GM12878 (cell line): Measurements from ENCODE around the gene CHID1. TPM values are rescaled to one million over a fixed set of nuclear protein-coding genes. Genes with fewer than 3 reads are reported as not detected.

Source experiments
- ATAC-seq: fragments of 200-7000 bp; cut with Tn5 transposase; 3 replicates; pipeline ENCODE4 v1.9.1; 2020; ENCODE audit warnings: mild to moderate bottlenecking, moderate library complexity
- BruUV-seq: library from RNA; stranded (reverse); fragments of 400-500 nt; replicated peaks from 2 replicates; lab custom pipeline; 2021; lab: Mats Ljungman, UMichigan
- CTCF ChIA-PET: fragments of 300-600 bp; sonication (Branson Sonifier 250); formaldehyde crosslinking; extraction: SDS; loops from one replicate; lab custom pipeline; 2021; ENCODE audit warnings: inconsistent platforms; lab: Yijun Ruan, JAX
- POLR2A ChIA-PET: fragments of 350-600 bp; formaldehyde crosslinking; extraction: SDS; loops from one replicate; lab custom pipeline; 2021; ENCODE audit warnings: inconsistent platforms; lab: Charles Lee
- RAD21 ChIA-PET: fragments of 300-600 bp; sonication (Branson Sonifier 250); formaldehyde crosslinking; loops from one replicate; lab custom pipeline; 2023; ENCODE audit warnings: antibody characterized with exemption; ENCODE audit not compliant: unreplicated experiment; lab: Charles Lee
- SMC1A ChIA-PET: fragments of 300-600 bp; sonication (Branson Sonifier 250); formaldehyde crosslinking; loops from one replicate; lab custom pipeline; 2023; ENCODE audit not compliant: unreplicated experiment, uncharacterized antibody; lab: Charles Lee
- DNase-seq: peaks from one replicate; pipeline ENCODE4 v3.0.0-alpha.2; 2011; ENCODE audit warnings: low read depth, low spot score
- FAIRE-seq: peaks from 3 replicates; lab custom pipeline; 2011; peaks lifted over from hg19 to GRCh38; lab: Jason Lieb, UNC
- H2AFZ ChIP-seq: 2 replicates; pipeline ENCODE4 v1.6.0; 2011; ENCODE audit warnings: low read depth, low read length, control low read depth; ENCODE audit not compliant: control insufficient read depth
- H3K27ac ChIP-seq: 2 replicates; pipeline ENCODE4 v1.5.1; 2011; ENCODE audit warnings: control low read depth; ENCODE audit not compliant: control insufficient read depth, insufficient read depth
- H3K27me3 ChIP-seq, 2 experiments: replicated peaks in 1 of 2; 2 replicates each; pipeline versions ENCODE4 v1.6.0 to v1.6.1; 2011; ENCODE audit warnings: low read length in 1 of 2; ENCODE audit not compliant: control insufficient read depth in 2 of 2, insufficient read depth in 2 of 2
- H3K36me3 ChIP-seq, 2 experiments: 2 replicates each; pipeline ENCODE4 v1.5.1; 2011; ENCODE audit warnings: low read length in 1 of 2; ENCODE audit not compliant: control insufficient read depth in 2 of 2, insufficient read depth in 2 of 2
- H3K4me1 ChIP-seq: 2 replicates; pipeline ENCODE4 v1.6.1; 2011; ENCODE audit warnings: mild to moderate bottlenecking, low read length, moderate library complexity, mixed read lengths; ENCODE audit not compliant: control insufficient read depth, insufficient read depth
- H3K4me2 ChIP-seq: 2 replicates; pipeline ENCODE4 v1.6.0; 2011; ENCODE audit warnings: control low read depth; ENCODE audit not compliant: control insufficient read depth, insufficient read depth
- H3K4me3 ChIP-seq: fragments of 200-600 bp; sonication (generic); 2 replicates; pipeline ENCODE4 v1.5.1; 2016
- H3K79me2 ChIP-seq: 2 replicates; pipeline ENCODE4 v1.6.0; 2011; ENCODE audit warnings: low read length; ENCODE audit not compliant: control insufficient read depth, insufficient read depth
- H3K9ac ChIP-seq: 2 replicates; pipeline ENCODE4 v1.8.0; 2011; ENCODE audit warnings: low read length, control low read depth, mixed read lengths; ENCODE audit not compliant: control insufficient read depth, insufficient read depth
- H3K9me3 ChIP-seq: replicated peaks from 3 replicates; pipeline ENCODE4 v1.5.1; 2011; ENCODE audit warnings: mild to moderate bottlenecking, low read length; ENCODE audit not compliant: control insufficient read depth, insufficient read depth
- H4K20me1 ChIP-seq: 2 replicates; pipeline ENCODE4 v1.6.0; 2011; ENCODE audit not compliant: control insufficient read depth, insufficient read depth
- ASH2L ChIP-seq: fragments of 300-600, 200-600 bp; sonication (generic); IDR thresholded peaks from 2 replicates; pipeline ENCODE4 v1.6.1; 2017; ENCODE audit warnings: low read depth, mild to moderate bottlenecking, borderline replicate concordance
- BMI1 ChIP-seq: fragments of 450-650 bp; IDR thresholded peaks from 2 replicates; pipeline ENCODE4 v1.6.1; 2016; ENCODE audit warnings: mild to moderate bottlenecking, moderate library complexity, borderline replicate concordance
- CREM ChIP-seq: IDR thresholded peaks from 2 replicates; pipeline ENCODE4 v1.6.1; 2014; ENCODE audit warnings: antibody characterized with exemption, low read depth
- DPF2 ChIP-seq: fragments of 450-650 bp; IDR thresholded peaks from 2 replicates; pipeline ENCODE4 v1.6.1; 2017; ENCODE audit warnings: mild to moderate bottlenecking
- LARP7 ChIP-seq: fragments of 450-650 bp; IDR thresholded peaks from 2 replicates; pipeline ENCODE4 v1.6.1; 2017; ENCODE audit warnings: mild to moderate bottlenecking
- NFYB ChIP-seq: IDR thresholded peaks from 2 replicates; pipeline ENCODE4 v1.6.1; 2011; ENCODE audit warnings: low read depth, mild to moderate bottlenecking, low read length, improper control_type of control experiment, moderate library complexity; ENCODE audit not compliant: insufficient read depth
- NR2F1 ChIP-seq: fragments of 450-650 bp; conservative IDR thresholded peaks from 2 replicates; pipeline ENCODE4 v1.6.1; 2017; ENCODE audit warnings: mild to moderate bottlenecking
- POLR2A ChIP-seq: IDR thresholded peaks from 2 replicates; pipeline ENCODE4 v1.6.1; 2011; ENCODE audit warnings: low read depth, mild to moderate bottlenecking, low read length
- POU2F2 ChIP-seq: IDR thresholded peaks from 3 replicates; pipeline ENCODE4 v1.6.1; 2011; ENCODE audit warnings: low read depth, mild to moderate bottlenecking, low read length, borderline replicate concordance
- RUNX3 ChIP-seq: IDR thresholded peaks from 2 replicates; pipeline ENCODE4 v1.6.1; 2012; ENCODE audit warnings: low read length, inconsistent platforms
- SMAD5 ChIP-seq: IDR thresholded peaks from 2 replicates; pipeline ENCODE4 v1.6.1; 2016; ENCODE audit warnings: antibody characterized with exemption, low read depth
- SRF ChIP-seq, 2 experiments: IDR thresholded peaks; 2 replicates each; pipeline ENCODE4 v1.6.1; 2011; ENCODE audit warnings: low read depth in 2 of 2, low read length in 2 of 2, mild to moderate bottlenecking in 1 of 2, moderate library complexity in 1 of 2
- STAT1 ChIP-seq: fragments of 450-650 bp; conservative IDR thresholded peaks from 2 replicates; pipeline ENCODE4 v1.6.1; 2014; ENCODE audit warnings: antibody characterized with exemption, mild to moderate bottlenecking
- SUZ12 ChIP-seq: fragments of 200-600 bp; sonication (generic); IDR thresholded peaks from one replicate; pipeline ENCODE4 v1.6.1; 2018; ENCODE audit warnings: antibody characterized with exemption, mild to moderate bottlenecking; ENCODE audit not compliant: unreplicated experiment
- TCF12 ChIP-seq: IDR thresholded peaks from 2 replicates; pipeline ENCODE4 v1.6.1; 2011; ENCODE audit warnings: low read depth, mild to moderate bottlenecking, low read length
- YY1 ChIP-seq: IDR thresholded peaks from 2 replicates; pipeline ENCODE4 v1.6.1; 2011; ENCODE audit warnings: low read depth, mild to moderate bottlenecking, low read length
- WGBS: methylation state at CpG from one replicate; pipeline ENCODE4 v1.1.6; 2016; ENCODE audit warnings: low lambda C conversion rate; ENCODE audit not compliant: insufficient replicate concordance, insufficient coverage; ENCODE audit errors: missing lambda C conversion rate; 5-methylcytosine and 5-hydroxymethylcytosine counted together
- in situ Hi-C: fragments of 300-500 bp; cut with MboI; formaldehyde crosslinking; loops from 9 replicates; pipeline ENCODE4 v1.14.3; 2018; ENCODE audit warnings: mixed read lengths
- intact Hi-C: fragments of 100-400 bp; cut with micrococcal nuclease; formaldehyde crosslinking; loops from one replicate; pipeline ENCODE4 v1.14.2; 2022; ENCODE audit not compliant: unreplicated experiment
- polyA plus RNA-seq, 11 experiments: library from polyadenylated mRNA; depleted of rRNA in 4 of 11; unstranded in 6 of 11; stranded (reverse) in 5 of 11; fragments of >200 nt; fragmentation: Nextera tagmentation in 4 of 11; fragmentation: Illumina TruSeq in 1 of 11; extraction: Ambion mirVana in 4 of 11; extraction: Trizol in 1 of 11; gene quantifications; 1 replicate in 1 of 11; 2 replicates in 10 of 11; pipeline versions ENCODE4 v1.2.1 to v1.2.3, GENCODE V29; 2011 to 2016; ENCODE audit warnings: inconsistent platforms in 2 of 11, missing spikeins in 2 of 11, low read depth in 1 of 11
- total RNA-seq, 4 experiments: library from RNA; depleted of rRNA in 3 of 4; stranded (reverse); fragments of >200 nt in 3 of 4; fragmentation: Illumina TruSeq in 1 of 4; extraction: Trizol in 1 of 4; gene quantifications; 2 replicates each; pipeline versions ENCODE4 v1.2.1 to v1.2.3, GENCODE V29; 2013 to 2021
- TF ChIP-seq, protein P1 (sequence below): IDR thresholded peaks from 2 replicates; pipeline ENCODE4 v1.6.1; 2012; ENCODE audit warnings: low read depth, low read length, improper control_type of control experiment

CHID1 gene
- total and polyA plus RNA-seq, 10 of the 15 experiments (the other 5 are each of a cell fraction or from before 2014, with no cell fraction given) = 4.8 to 75.2 (median 30.1) TPM

DNA sequence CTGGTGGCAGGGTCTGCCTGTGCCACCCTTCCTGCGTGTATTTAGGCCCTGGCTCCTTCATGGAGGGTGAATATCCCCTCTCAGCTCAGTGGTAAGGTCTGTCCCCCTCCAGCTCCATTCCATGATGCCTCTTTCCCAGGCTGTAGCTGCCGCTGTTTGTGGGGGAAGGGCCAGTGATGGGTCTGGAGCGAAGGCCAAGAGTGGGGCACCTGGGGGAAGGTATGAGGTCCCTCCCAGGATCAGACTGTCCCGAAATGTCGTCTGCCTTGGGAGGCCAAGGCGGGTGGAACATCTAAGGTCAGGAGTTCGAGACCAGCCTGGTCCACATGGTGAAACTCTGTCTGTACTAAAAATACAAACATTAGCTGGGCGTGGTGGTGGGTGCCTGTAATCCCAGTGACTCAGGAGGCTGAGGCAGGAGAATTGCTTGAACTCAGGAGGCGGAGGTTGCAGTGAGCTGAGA lies 76.7 kb downstream of the CHID1 start:
- TF ChIP-seq CREM (no peak), BMI1 (no peak)
- TF ChIP-seq, all 136 proteins: peak for 0
- POLR2A ChIA-PET = interaction anchor here (0.6 to 1.4 kb wide), 3 partner anchors 9 to 11 kb away, joined by 4 read pairs; partner anchors contain the start of genes POLR2L and TSPAN4
- H3K36me3 ChIP-seq = peaks cover 0 to 13% of the 10 kb centered on the region in 2 experiments; a peak in 2 of 4 replicates
- SMC1A ChIA-PET = no interaction called here
- no peak overlapping the region for H3K9ac ChIP-seq
- H3K4me3 ChIP-seq = no peak overlapping the region
- no TSS peak for BruUV-seq
- WGBS = 72% methylated on average over 9 of the region's 9 CpGs
- CTCF ChIA-PET = interaction anchor here (0.6 kb wide), 1 partner anchor 315 kb away, joined by 4 read pairs; no protein-coding TSS in a partner anchor
- no peak overlapping the region for H2AFZ ChIP-seq
- DNase-seq (no peak), ATAC-seq (no peak), FAIRE-seq (no peak)
- in situ Hi-C loops (no loop called here), intact Hi-C loops (no loop called here)
- no peak overlapping the region for H3K27ac ChIP-seq
- H4K20me1 ChIP-seq = no peaks in the 10 kb centered on the region
- no peaks in the 10 kb centered on the region for H3K79me2 ChIP-seq
- peaks cover 27% of the 10 kb centered on the region for H3K4me1 ChIP-seq
- H3K27me3 ChIP-seq = no peaks in the 10 kb centered on the region; a peak in 3 of 4 replicates
- no peaks in the 10 kb centered on the region for H3K9me3 ChIP-seq
- RAD21 ChIA-PET = interaction anchor here (1.0 kb wide), 1 partner anchor 9 kb away, joined by 3 read pairs; the partner anchor contains the start of gene TSPAN4
- H3K4me2 ChIP-seq = peak overlapping the region; percentile 89

DNA sequence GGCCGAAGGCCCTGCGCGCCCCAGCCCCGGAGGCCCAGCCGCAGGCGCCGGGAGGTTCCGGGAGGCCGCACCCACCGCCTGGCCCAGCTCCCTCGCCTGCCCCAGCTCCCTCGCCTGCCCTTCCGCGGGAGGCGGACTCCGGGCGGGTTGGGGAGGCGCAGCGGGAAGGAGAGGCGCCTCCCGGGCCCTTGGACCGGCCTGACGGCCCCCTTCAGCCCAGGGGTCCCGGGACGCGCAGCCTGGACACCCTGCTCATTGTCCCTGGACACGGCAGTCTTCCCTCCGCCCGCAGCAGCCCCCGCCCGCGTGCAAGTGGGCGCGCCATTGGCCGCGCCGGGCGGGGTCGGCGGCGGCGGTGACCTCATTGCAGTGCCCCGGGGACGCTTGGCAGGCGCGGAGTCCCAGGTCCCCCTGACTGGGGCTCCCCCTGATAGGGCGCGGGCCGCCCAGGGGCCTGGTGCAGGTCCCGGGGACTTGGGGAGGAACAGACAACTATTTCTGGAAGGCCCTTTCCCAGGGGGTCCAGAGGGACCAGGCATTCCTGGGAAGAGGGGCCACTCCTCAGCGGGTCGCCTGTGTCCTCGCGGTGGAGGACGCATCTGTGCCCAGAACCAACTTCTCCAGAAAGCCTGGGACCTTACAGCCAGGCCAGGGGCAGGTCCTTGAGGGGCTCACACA lies 77.4 kb downstream of the CHID1 start:
- no TSS peak for BruUV-seq
- in situ Hi-C loops (no loop called here), intact Hi-C loops (no loop called here)
- Histone ChIP-seq H3K4me1 (peaks cover 33% of the 10 kb centered on the region), H3K4me2 (peak overlapping the region; percentile 89), H3K36me3 (peaks cover 0 to 8% of the 10 kb centered on the region in 2 experiments; a peak in 2 of 4 replicates), H3K79me2 (no peaks in the 10 kb centered on the region), H2AFZ (peak overlapping the region; percentile 67), H3K9me3 (no peaks in the 10 kb centered on the region), H3K27me3 (no peaks in the 10 kb centered on the region; a peak in 3 of 4 replicates), H3K4me3 (peak overlapping the region; percentile 74), H4K20me1 (no peaks in the 10 kb centered on the region), H3K9ac (peak overlapping the region; percentile 44; the same call in 1 of the 2 replicates), H3K27ac (no peak overlapping the region)
- SMC1A ChIA-PET = interaction anchor here (0.6 kb wide), 1 partner anchor 22 kb away, joined by 3 read pairs; no protein-coding TSS in a partner anchor
- 2% methylated on average over 51 of the region's 55 CpGs for WGBS
- peak; percentile 27 for ATAC-seq
- DNase-seq = no peak
- POLR2A ChIA-PET = interaction anchor here (0.6 to 1.5 kb wide), 5 partner anchors 10 to 49 kb away, joined by 3 to 5 read pairs (median 4); partner anchors contain the start of genes PNPLA2, POLR2L and TSPAN4
- CTCF ChIA-PET = no interaction called here
- FAIRE-seq = no peak
- RAD21 ChIA-PET = interaction anchor here (0.6 to 1.2 kb wide), 3 partner anchors 10 to 27 kb away, joined by 3 to 9 read pairs (median 5); partner anchors contain the start of gene TSPAN4
- TF ChIP-seq POU2F2 (no peak), SUZ12 (no peak), STAT1 (no peak), SRF (IDR thresholded peaks at IDR 0.05; ENCODE audit: low read depth in 2 of 2, low read length in 2 of 2) (no peak), RUNX3 (no peak), ASH2L (no peak), LARP7 (peak; percentile 63), NR2F1 (peak; percentile 55), TCF12 (no peak), SMAD5 (no peak), POLR2A (peak; percentile 46; the same call in 1 of the 2 replicates), NFYB (no peak), DPF2 (peak; percentile 54), YY1 (peak; percentile 60; the same call in 1 of the 2 replicates)
- TF ChIP-seq, protein P1, sequence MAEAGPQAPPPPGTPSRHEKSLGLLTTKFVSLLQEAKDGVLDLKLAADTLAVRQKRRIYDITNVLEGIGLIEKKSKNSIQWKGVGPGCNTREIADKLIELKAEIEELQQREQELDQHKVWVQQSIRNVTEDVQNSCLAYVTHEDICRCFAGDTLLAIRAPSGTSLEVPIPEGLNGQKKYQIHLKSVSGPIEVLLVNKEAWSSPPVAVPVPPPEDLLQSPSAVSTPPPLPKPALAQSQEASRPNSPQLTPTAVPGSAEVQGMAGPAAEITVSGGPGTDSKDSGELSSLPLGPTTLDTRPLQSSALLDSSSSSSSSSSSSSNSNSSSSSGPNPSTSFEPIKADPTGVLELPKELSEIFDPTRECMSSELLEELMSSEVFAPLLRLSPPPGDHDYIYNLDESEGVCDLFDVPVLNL = no peak
